Erythroblast (primary cell): ENCODE results near the gene ADAMTS7.

Source experiments
- GATA1 ChIP-seq: IDR thresholded peaks from 2 replicates; pipeline ENCODE4 v1.6.1; 2011; ENCODE audit warnings: low read depth, mild to moderate bottlenecking, control low read depth, low read length, moderate library complexity
- POLR2A ChIP-seq: IDR thresholded peaks from 2 replicates; pipeline ENCODE4 v1.6.1; 2011; ENCODE audit warnings: mild to moderate bottlenecking, low read length

GRCh38 chr15:78726870-78727551 lies 84.3 kb downstream of the ADAMTS7 start:
- TF ChIP-seq POLR2A (no peak), GATA1 (no peak)
